HUDEP-2 (cell line): ENCODE data around the gene RADIL.
A peak's percentile ranks its signal among the peaks of the same experiment; 100 is the strongest.
"Not testable (repeated sequence)": the region's sequence is repeated elsewhere in the genome, so short reads cannot be mapped to it uniquely, and the experiment has no call there.

ENCODE experiments used
- DNase-seq, 76 experiments: peaks; one replicate each; lab custom pipeline; 2025; ENCODE audit not compliant: unreplicated experiment in 76 of 76; lab: John Stamatoyannopoulos, UW

Gene RADIL

GRCh38 chr7:4797858-4798705 lies 85.4 kb downstream of the RADIL start:
- DNase-seq, result peak in 45 of 76 experiments; percentile 5 to 72 (median 35)

- DNase-seq, result no peak
Measured at GRCh38 chr7:4796453-4796852, 87.1 kb downstream of the RADIL start.

- no peak for DNase-seq
Measured at GRCh38 chr7:4794591-4795350, 88.7 kb downstream of the RADIL start.

GRCh38 chr7:4794171-4794570 lies 89.3 kb downstream of the RADIL start:
- not testable (repeated sequence) for DNase-seq

- DNase-seq, result not testable (repeated sequence)
Measured at GRCh38 chr7:4793385-4793993, 90.0 kb downstream of the RADIL start.

GRCh38 chr7:4792537-4793126 lies 90.9 kb downstream of the RADIL start:
- no peak for DNase-seq

- peak in 47 of 76 experiments; percentile 5 to 70 (median 33) for DNase-seq
Measured at GRCh38 chr7:4791738-4792536, 91.6 kb downstream of the RADIL start.

GRCh38 chr7:4791101-4791737 lies 92.3 kb downstream of the RADIL start:
- no peak for DNase-seq

GRCh38 chr7:4790516-4790991 lies 93.0 kb downstream of the RADIL start:
- DNase-seq, result no peak

- DNase-seq, result no peak
Measured at GRCh38 chr7:4790078-4790465, 93.4 kb downstream of the RADIL start.

GRCh38 chr7:4789194-4790077 lies 94.1 kb downstream of the RADIL start:
- no peak for DNase-seq

GRCh38 chr7:4788627-4789189 lies 94.8 kb downstream of the RADIL start:
- no peak for DNase-seq

GRCh38 chr7:4787947-4788626 lies 95.4 kb downstream of the RADIL start:
- DNase-seq, result no peak

GRCh38 chr7:4787541-4787940 lies 96.0 kb downstream of the RADIL start:
- no peak for DNase-seq

- DNase-seq, result no peak
Measured at GRCh38 chr7:4786015-4786414, 97.5 kb downstream of the RADIL start.

GRCh38 chr7:4785371-4785770 lies 98.1 kb downstream of the RADIL start:
- DNase-seq, result no peak

GRCh38 chr7:4784799-4785198 lies 98.7 kb downstream of the RADIL start:
- no peak for DNase-seq
